Measurements from ENCODE around the gene MAST4.

The MAST4 gene

GRCh38 chr5:67019065-67019845 lies 423.1 kb downstream of the MAST4 start:
- Histone ChIP-seq H3K9ac (ENCODE audit: low read length) (no peak overlapping the region), H2AFZ (ENCODE audit: low read depth, low read length) (no peak overlapping the region), H3K27ac (ENCODE audit: low read length) (no peak overlapping the region), H3K27me3 (ENCODE audit: low read depth, low read length) (no peaks in the 10 kb centered on the region), H3K4me3 (ENCODE audit: low read length) (no peak overlapping the region), H3K4me2 (ENCODE audit: low read length) (no peak overlapping the region), H3K4me1 (ENCODE audit: low read length) (no peaks in the 10 kb centered on the region), H3K79me2 (ENCODE audit: low read length) (no peaks in the 10 kb centered on the region), H3K36me3 (replicated peaks; ENCODE audit: low read depth, low read length) (no peaks in the 10 kb centered on the region), H3K9me3 (ENCODE audit: insufficient read depth, low read length) (no peaks in the 10 kb centered on the region), H4K20me1 (ENCODE audit: insufficient read depth, low read length) (no peaks in the 10 kb centered on the region)
- no peak for TF ChIP-seq CTCF (IDR thresholded peaks at IDR 0.05; ENCODE audit: low read depth, low read length)
- TF ChIP-seq EZH2phosphoT487 (IDR thresholded peaks at IDR 0.05; ENCODE audit: low read depth): no peak

- no peaks in the 10 kb centered on the region for H3K79me2 ChIP-seq (ENCODE audit: low read length)
- TF ChIP-seq CTCF (IDR thresholded peaks at IDR 0.05; ENCODE audit: low read depth, low read length) (no peak), EZH2phosphoT487 (IDR thresholded peaks at IDR 0.05; ENCODE audit: low read depth) (no peak)
- H3K4me2 ChIP-seq (ENCODE audit: low read length): no peak overlapping the region
Observed at GRCh38 chr5:67020096-67020615, 424.0 kb downstream of the MAST4 start.

GRCh38 chr5:67021031-67021430 lies 424.8 kb downstream of the MAST4 start:
- Histone ChIP-seq H3K27ac (ENCODE audit: low read length) (no peak overlapping the region), H3K4me1 (ENCODE audit: low read length) (no peaks in the 10 kb centered on the region), H4K20me1 (ENCODE audit: insufficient read depth, low read length) (no peaks in the 10 kb centered on the region), H2AFZ (ENCODE audit: low read depth, low read length) (no peak overlapping the region), H3K36me3 (replicated peaks; ENCODE audit: low read depth, low read length) (no peaks in the 10 kb centered on the region), H3K27me3 (ENCODE audit: low read depth, low read length) (no peaks in the 10 kb centered on the region), H3K4me2 (ENCODE audit: low read length) (no peak overlapping the region), H3K4me3 (ENCODE audit: low read length) (no peak overlapping the region), H3K9me3 (ENCODE audit: insufficient read depth, low read length) (no peaks in the 10 kb centered on the region), H3K79me2 (ENCODE audit: low read length) (no peaks in the 10 kb centered on the region), H3K9ac (ENCODE audit: low read length) (no peak overlapping the region)
- no peak for TF ChIP-seq CTCF (IDR thresholded peaks at IDR 0.05; ENCODE audit: low read depth, low read length)
- no peak for TF ChIP-seq EZH2phosphoT487 (IDR thresholded peaks at IDR 0.05; ENCODE audit: low read depth)

More at GRCh38 chr5:67020096-67020615, 424.0 kb downstream of the MAST4 start:
- Histone ChIP-seq H3K27me3 (ENCODE audit: low read depth, low read length) (no peaks in the 10 kb centered on the region), H3K4me1 (ENCODE audit: low read length) (no peaks in the 10 kb centered on the region), H4K20me1 (ENCODE audit: insufficient read depth, low read length) (no peaks in the 10 kb centered on the region), H3K36me3 (replicated peaks; ENCODE audit: low read depth, low read length) (no peaks in the 10 kb centered on the region), H2AFZ (ENCODE audit: low read depth, low read length) (no peak overlapping the region), H3K9me3 (ENCODE audit: insufficient read depth, low read length) (no peaks in the 10 kb centered on the region), H3K9ac (ENCODE audit: low read length) (no peak overlapping the region), H3K27ac (ENCODE audit: low read length) (no peak overlapping the region), H3K4me3 (ENCODE audit: low read length) (no peak overlapping the region)

GRCh38 chr5:67021521-67021920 lies 425.3 kb downstream of the MAST4 start:
- Histone ChIP-seq H3K36me3 (replicated peaks; ENCODE audit: low read depth, low read length) (no peaks in the 10 kb centered on the region), H3K4me2 (ENCODE audit: low read length) (no peak overlapping the region), H3K27ac (ENCODE audit: low read length) (no peak overlapping the region)

More at GRCh38 chr5:67021521-67021920, 425.3 kb downstream of the MAST4 start:
- Histone ChIP-seq H3K27me3 (ENCODE audit: low read depth, low read length) (no peaks in the 10 kb centered on the region), H3K4me3 (ENCODE audit: low read length) (no peak overlapping the region), H3K4me1 (ENCODE audit: low read length) (no peaks in the 10 kb centered on the region), H3K9ac (ENCODE audit: low read length) (no peak overlapping the region), H3K79me2 (ENCODE audit: low read length) (no peaks in the 10 kb centered on the region), H2AFZ (ENCODE audit: low read depth, low read length) (no peak overlapping the region), H4K20me1 (ENCODE audit: insufficient read depth, low read length) (no peaks in the 10 kb centered on the region), H3K9me3 (ENCODE audit: insufficient read depth, low read length) (no peaks in the 10 kb centered on the region)
- no peak for TF ChIP-seq CTCF (IDR thresholded peaks at IDR 0.05; ENCODE audit: low read depth, low read length)
- TF ChIP-seq EZH2phosphoT487 (IDR thresholded peaks at IDR 0.05; ENCODE audit: low read depth): no peak

Data from OCI-LY3 (cell line).